Gastroesophageal sphincter (tissue), 4 donors: Measurements from ENCODE around the gene CNTNAP2. TPM values are rescaled to one million over a fixed set of nuclear protein-coding genes. Genes with fewer than 3 reads are reported as not detected.

ENCODE experiments used
- ATAC-seq: fragments of 150-250 bp; one replicate; pipeline ENCODE4 v1.9.1; 2016; ENCODE audit warnings: mild to moderate bottlenecking, moderate library complexity
- H3K27ac ChIP-seq, 4 donors: fragments of 200-600 bp; sonication (generic) in 3 of 4; 1 replicate in 3 of 4; 2 replicates in 1 of 4; pipeline ENCODE4 v1.5.1; 2016 to 2019
- H3K27me3 ChIP-seq: fragments of 200-600 bp; sonication (generic); one replicate; pipeline ENCODE4 v1.5.1; 2019
- H3K36me3 ChIP-seq, 2 donors: fragments of 200-600 bp; sonication (generic); one replicate each; pipeline ENCODE4 v1.5.1; 2019; ENCODE audit warnings: control low read depth in 1 of 2
- H3K4me1 ChIP-seq, 3 donors: fragments of 200-600 bp; sonication (generic); 1 replicate in 2 of 3; 2 replicates in 1 of 3; pipeline ENCODE4 v1.5.1; 2016 to 2019; ENCODE audit warnings: control low read depth in 2 of 3
- H3K4me3 ChIP-seq, 2 donors: fragments of 200-600 bp; sonication (generic); one replicate each; pipeline ENCODE4 v1.5.1; 2019; ENCODE audit warnings: mild to moderate bottlenecking in 1 of 2, moderate library complexity in 1 of 2
- H3K9me3 ChIP-seq, 3 donors: fragments of 200-600 bp; sonication (generic); one replicate each; pipeline ENCODE4 v1.5.1; 2017 to 2019; ENCODE audit warnings: control low read depth in 2 of 3
- CTCF ChIP-seq, 4 experiments: fragments of 200-600 bp in 2 of 4; fragments of 450-650 bp in 2 of 4; sonication (generic) in 1 of 4; IDR thresholded peaks; one replicate each; pipeline ENCODE4 v1.5.1; 2017 to 2019; ENCODE audit warnings: antibody characterized with exemption in 4 of 4, mild to moderate bottlenecking in 2 of 4, moderate library complexity in 2 of 4
- EP300 ChIP-seq: sonication (generic); formaldehyde crosslinking; IDR thresholded peaks from one replicate; pipeline ENCODE4 v1.6.1; 2017; ENCODE audit warnings: antibody characterized with exemption, mild to moderate bottlenecking
- POLR2A ChIP-seq, 2 donors: fragments of 450-650 bp; IDR thresholded peaks; one replicate each; pipeline ENCODE4 v1.6.1; 2017; ENCODE audit warnings: antibody characterized with exemption in 2 of 2, mild to moderate bottlenecking in 2 of 2, moderate library complexity in 1 of 2
- POLR2AphosphoS5 ChIP-seq: sonication (generic); formaldehyde crosslinking; IDR thresholded peaks from one replicate; pipeline ENCODE4 v1.6.1; 2017; ENCODE audit warnings: antibody characterized with exemption
- WGBS, 2 donors: methylation state at CpG; one replicate each; pipeline ENCODE4 v1.1.5; 2018; ENCODE audit warnings: low coverage in 1 of 2; 5-methylcytosine and 5-hydroxymethylcytosine counted together
- total RNA-seq, 4 donors: library from RNA; depleted of rRNA; stranded (reverse); fragments of >200 nt; gene quantifications; one replicate each; pipeline ENCODE4 v1.1.0, GENCODE V29; 2016

Gene CNTNAP2
- total RNA-seq, 4 donors from 2014 or later, result 1.5 to 8.9 (median 3.2) TPM

- TF ChIP-seq POLR2AphosphoS5 (no peak), POLR2A (IDR thresholded peaks at IDR 0.05) (no peak), EP300 (no peak), CTCF (IDR thresholded peaks at IDR 0.05) (no peak)
- ATAC-seq, result no peak
- Histone ChIP-seq H3K9me3 (no peaks in the 10 kb centered on the region), H3K4me3 (no peak overlapping the region), H3K27ac (no peak overlapping the region), H3K4me1 (no peaks in the 10 kb centered on the region), H3K36me3 (no peaks in the 10 kb centered on the region), H3K27me3 (no peaks in the 10 kb centered on the region)
- WGBS, 2 donors, result 19 to 44% methylated on average over 2 of the region's 2 CpGs
Measured at GRCh38 chr7:146575903-146576302, 459.3 kb downstream of the CNTNAP2 start.

GRCh38 chr7:146591976-146592375, 475.4 kb downstream of the CNTNAP2 start:
- Histone ChIP-seq H3K27ac (no peak overlapping the region), H3K4me3 (no peak overlapping the region), H3K4me1 (no peaks in the 10 kb centered on the region), H3K27me3 (no peaks in the 10 kb centered on the region), H3K9me3 (no peaks in the 10 kb centered on the region), H3K36me3 (no peaks in the 10 kb centered on the region)
- 80% methylated on average over 1 of the region's 1 CpG; no CpG with 5 or more reads in 1 of the 2 donors for WGBS, 2 donors
- TF ChIP-seq CTCF (IDR thresholded peaks at IDR 0.05) (no peak), EP300 (no peak), POLR2AphosphoS5 (no peak), POLR2A (IDR thresholded peaks at IDR 0.05) (no peak)
- ATAC-seq, result no peak

GRCh38 chr7:146606628-146607027, 490.0 kb downstream of the CNTNAP2 start:
- Histone ChIP-seq H3K9me3 (no peaks in the 10 kb centered on the region), H3K4me1 (no peaks in the 10 kb centered on the region), H3K27ac (no peak overlapping the region), H3K36me3 (no peaks in the 10 kb centered on the region), H3K4me3 (no peak overlapping the region), H3K27me3 (no peaks in the 10 kb centered on the region)
- ATAC-seq, result no peak
- TF ChIP-seq POLR2AphosphoS5 (no peak), CTCF (IDR thresholded peaks at IDR 0.05) (no peak), EP300 (no peak), POLR2A (IDR thresholded peaks at IDR 0.05) (no peak)
- WGBS, 2 donors, result 67 to 80% methylated on average over 1 of the region's 1 CpG

- ATAC-seq, result no peak
- 65 to 77% methylated on average over 5 of the region's 5 CpGs for WGBS, 2 donors
- no peaks in the 10 kb centered on the region for H3K27me3 ChIP-seq
- no peak overlapping the region for H3K27ac ChIP-seq
- no peaks in the 10 kb centered on the region for H3K4me1 ChIP-seq
- H3K4me3 ChIP-seq, result no peak overlapping the region
- no peaks in the 10 kb centered on the region for H3K36me3 ChIP-seq
- no peaks in the 10 kb centered on the region for H3K9me3 ChIP-seq
- no peak for TF ChIP-seq POLR2AphosphoS5
- no peak for TF ChIP-seq EP300
- TF ChIP-seq CTCF (IDR thresholded peaks at IDR 0.05), result no peak
- no peak for TF ChIP-seq POLR2A (IDR thresholded peaks at IDR 0.05)
Measured at GRCh38 chr7:146619641-146620040, 503.0 kb downstream of the CNTNAP2 start.

GRCh38 chr7:146626912-146627311, 510.3 kb downstream of the CNTNAP2 start:
- no peaks in the 10 kb centered on the region for H3K36me3 ChIP-seq
- TF ChIP-seq EP300 (no peak), CTCF (IDR thresholded peaks at IDR 0.05) (no peak), POLR2A (IDR thresholded peaks at IDR 0.05) (no peak), POLR2AphosphoS5 (no peak)
- 63% methylated on average over 1 of the region's 1 CpG for WGBS, 2 donors
- no peaks in the 10 kb centered on the region for H3K4me1 ChIP-seq
- no peaks in the 10 kb centered on the region for H3K27me3 ChIP-seq
- no peak overlapping the region for H3K4me3 ChIP-seq
- no peak overlapping the region for H3K27ac ChIP-seq
- H3K9me3 ChIP-seq, result no peaks in the 10 kb centered on the region
- no peak for ATAC-seq
